Measurements from ENCODE around the gene PRSS38.

The PRSS38 gene

DNA sequence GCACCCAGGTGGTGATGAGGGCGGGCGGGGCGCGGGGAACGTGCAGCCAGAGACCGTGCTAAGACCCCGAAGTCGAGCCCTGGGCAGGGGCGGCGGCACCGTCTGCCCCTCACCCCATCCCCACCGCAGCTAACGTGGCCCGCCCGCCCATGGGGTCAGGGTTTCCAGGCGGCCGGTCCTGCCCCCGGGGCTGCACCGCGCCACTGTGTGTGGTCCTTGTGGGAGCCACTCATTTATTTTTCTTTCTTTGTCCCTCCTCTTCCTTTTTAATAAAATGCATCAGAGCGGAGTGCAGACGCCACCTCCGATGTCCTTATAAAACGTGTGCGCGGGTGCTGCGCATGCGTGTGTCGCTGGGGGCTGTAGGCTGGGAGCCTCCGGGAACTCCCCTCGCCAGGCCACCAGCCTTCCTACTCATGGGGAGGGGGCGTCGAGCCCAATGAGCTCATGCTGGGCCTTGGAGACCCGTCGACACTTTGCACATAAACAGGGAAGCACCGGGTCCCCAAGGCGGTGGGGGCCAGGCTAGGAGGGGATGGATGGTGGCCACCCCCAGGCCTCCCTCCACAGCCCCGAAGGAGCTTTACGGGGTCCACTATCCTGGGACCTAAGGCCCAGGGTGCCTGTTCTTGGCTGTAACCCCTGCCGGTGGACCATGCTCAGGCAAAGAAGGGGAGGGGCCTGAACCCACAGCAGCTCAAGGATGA, 72.4 kb downstream of the PRSS38 start:
- no peak overlapping the region for H3K4me2 ChIP-seq (ENCODE audit: low read length)
- TF ChIP-seq, protein P1, sequence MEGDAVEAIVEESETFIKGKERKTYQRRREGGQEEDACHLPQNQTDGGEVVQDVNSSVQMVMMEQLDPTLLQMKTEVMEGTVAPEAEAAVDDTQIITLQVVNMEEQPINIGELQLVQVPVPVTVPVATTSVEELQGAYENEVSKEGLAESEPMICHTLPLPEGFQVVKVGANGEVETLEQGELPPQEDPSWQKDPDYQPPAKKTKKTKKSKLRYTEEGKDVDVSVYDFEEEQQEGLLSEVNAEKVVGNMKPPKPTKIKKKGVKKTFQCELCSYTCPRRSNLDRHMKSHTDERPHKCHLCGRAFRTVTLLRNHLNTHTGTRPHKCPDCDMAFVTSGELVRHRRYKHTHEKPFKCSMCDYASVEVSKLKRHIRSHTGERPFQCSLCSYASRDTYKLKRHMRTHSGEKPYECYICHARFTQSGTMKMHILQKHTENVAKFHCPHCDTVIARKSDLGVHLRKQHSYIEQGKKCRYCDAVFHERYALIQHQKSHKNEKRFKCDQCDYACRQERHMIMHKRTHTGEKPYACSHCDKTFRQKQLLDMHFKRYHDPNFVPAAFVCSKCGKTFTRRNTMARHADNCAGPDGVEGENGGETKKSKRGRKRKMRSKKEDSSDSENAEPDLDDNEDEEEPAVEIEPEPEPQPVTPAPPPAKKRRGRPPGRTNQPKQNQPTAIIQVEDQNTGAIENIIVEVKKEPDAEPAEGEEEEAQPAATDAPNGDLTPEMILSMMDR (IDR thresholded peaks at IDR 0.05; ENCODE audit: low read depth, low read length), result no peak
- no peak for TF ChIP-seq EZH2phosphoT487 (IDR thresholded peaks at IDR 0.05; ENCODE audit: low read depth)
- H3K4me1 ChIP-seq (ENCODE audit: low read length), result no peaks in the 10 kb centered on the region
- no peak overlapping the region for H3K9ac ChIP-seq (ENCODE audit: low read length)
- H3K27me3 ChIP-seq (ENCODE audit: low read depth, low read length), result no peaks in the 10 kb centered on the region
- H3K36me3 ChIP-seq (replicated peaks; ENCODE audit: low read depth, low read length), result no peaks in the 10 kb centered on the region
- no peaks in the 10 kb centered on the region for H3K9me3 ChIP-seq (ENCODE audit: insufficient read depth, low read length)
- H3K79me2 ChIP-seq (ENCODE audit: low read length), result no peaks in the 10 kb centered on the region
- no peak overlapping the region for H2AFZ ChIP-seq (ENCODE audit: low read depth, low read length)
- H3K4me3 ChIP-seq (ENCODE audit: low read length), result no peak overlapping the region
- no peak overlapping the region for H3K27ac ChIP-seq (ENCODE audit: low read length)
- no peaks in the 10 kb centered on the region for H4K20me1 ChIP-seq (ENCODE audit: insufficient read depth, low read length)

DNA sequence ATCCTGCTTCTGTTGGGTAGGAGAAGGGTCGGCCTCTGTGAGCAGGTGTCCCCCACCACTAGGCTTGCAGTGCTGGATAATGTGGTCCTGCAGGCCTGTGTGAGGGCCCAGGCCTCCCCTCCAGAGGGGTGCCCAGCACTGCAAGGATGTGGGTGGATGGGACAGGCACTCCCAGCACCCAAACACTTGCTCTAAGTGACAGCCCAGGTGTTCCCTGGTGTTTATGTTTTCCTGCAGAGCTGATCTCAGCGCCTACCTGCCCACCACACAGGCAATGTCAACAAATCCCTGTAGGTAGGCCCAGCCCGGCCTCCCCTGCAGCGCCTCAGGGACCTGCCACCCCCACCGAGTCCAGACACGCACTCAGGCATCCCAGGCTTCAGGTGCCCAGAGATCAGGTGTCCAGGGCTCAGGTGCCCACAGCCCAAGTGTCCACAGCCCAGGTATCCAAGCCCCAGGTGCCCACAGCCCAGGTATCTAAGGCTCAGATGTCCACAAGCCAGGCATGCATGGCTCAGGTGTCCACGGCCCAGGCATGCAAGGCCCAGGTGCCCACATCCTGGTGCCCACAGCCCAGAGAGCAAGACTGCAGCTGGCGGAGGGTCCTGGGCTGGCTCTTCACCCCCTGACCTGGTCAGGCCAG, 73.0 kb downstream of the PRSS38 start:
- H3K4me3 ChIP-seq (ENCODE audit: low read length), result no peak overlapping the region
- no peak overlapping the region for H3K4me2 ChIP-seq (ENCODE audit: low read length)
- TF ChIP-seq EZH2phosphoT487 (IDR thresholded peaks at IDR 0.05; ENCODE audit: low read depth), result no peak
- TF ChIP-seq, protein P1 (IDR thresholded peaks at IDR 0.05; ENCODE audit: low read depth, low read length), result no peak
- H3K79me2 ChIP-seq (ENCODE audit: low read length), result no peaks in the 10 kb centered on the region
- no peaks in the 10 kb centered on the region for H3K4me1 ChIP-seq (ENCODE audit: low read length)
- no peak overlapping the region for H2AFZ ChIP-seq (ENCODE audit: low read depth, low read length)
- H3K27ac ChIP-seq (ENCODE audit: low read length), result no peak overlapping the region
- no peaks in the 10 kb centered on the region for H4K20me1 ChIP-seq (ENCODE audit: insufficient read depth, low read length)
- no peaks in the 10 kb centered on the region for H3K9me3 ChIP-seq (ENCODE audit: insufficient read depth, low read length)
- H3K9ac ChIP-seq (ENCODE audit: low read length), result no peak overlapping the region
- H3K27me3 ChIP-seq (ENCODE audit: low read depth, low read length), result no peaks in the 10 kb centered on the region
- no peaks in the 10 kb centered on the region for H3K36me3 ChIP-seq (replicated peaks; ENCODE audit: low read depth, low read length)

DNA sequence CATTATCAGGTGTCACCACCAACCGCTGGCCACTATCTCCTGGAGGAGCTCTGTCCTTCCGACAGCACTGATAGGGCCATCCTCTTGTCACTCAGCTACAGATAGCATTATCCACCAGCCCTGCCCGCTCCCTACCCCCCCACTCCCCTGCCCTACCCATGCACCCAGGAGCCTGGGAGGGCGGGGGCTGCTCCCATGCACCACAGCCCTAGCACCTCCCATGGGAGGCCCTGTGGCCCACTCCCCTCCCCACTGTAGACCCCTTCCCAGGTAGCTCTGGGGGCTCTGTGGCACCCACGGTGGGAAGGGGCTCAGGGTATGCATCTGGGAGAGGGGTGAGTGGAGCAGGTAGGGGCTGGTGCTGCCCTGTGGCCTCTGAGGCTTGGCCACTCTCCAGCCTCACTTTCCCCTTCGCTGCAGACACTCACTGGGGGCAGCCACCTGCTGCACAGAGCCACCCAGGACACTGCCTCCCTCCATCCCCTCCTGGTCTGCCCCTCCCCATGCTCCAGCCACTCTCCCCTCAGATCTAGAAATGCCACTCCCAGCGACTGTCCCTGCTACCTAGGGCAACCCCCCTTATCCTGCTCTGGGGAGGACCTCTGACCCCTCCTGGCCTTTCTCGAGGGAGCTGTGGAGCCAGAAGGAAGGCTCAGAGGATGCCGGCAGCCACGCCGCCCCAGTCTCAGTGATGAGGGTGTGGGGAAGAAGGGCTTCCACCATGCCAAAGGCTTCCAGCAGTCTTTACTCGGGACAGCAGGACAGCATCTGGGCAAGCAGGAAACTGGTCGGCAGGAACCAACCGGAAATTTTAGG, 73.8 kb downstream of the PRSS38 start:
- H4K20me1 ChIP-seq (ENCODE audit: insufficient read depth, low read length), result no peaks in the 10 kb centered on the region
- no peaks in the 10 kb centered on the region for H3K27me3 ChIP-seq (ENCODE audit: low read depth, low read length)
- no peak overlapping the region for H3K4me3 ChIP-seq (ENCODE audit: low read length)
- H3K9me3 ChIP-seq (ENCODE audit: insufficient read depth, low read length), result no peaks in the 10 kb centered on the region
- H3K36me3 ChIP-seq (replicated peaks; ENCODE audit: low read depth, low read length), result no peaks in the 10 kb centered on the region
- H3K4me2 ChIP-seq (ENCODE audit: low read length), result no peak overlapping the region
- TF ChIP-seq, protein P1 (IDR thresholded peaks at IDR 0.05; ENCODE audit: low read depth, low read length), result no peak
- no peak for TF ChIP-seq EZH2phosphoT487 (IDR thresholded peaks at IDR 0.05; ENCODE audit: low read depth)
- H3K4me1 ChIP-seq (ENCODE audit: low read length), result no peaks in the 10 kb centered on the region
- H3K27ac ChIP-seq (ENCODE audit: low read length), result no peak overlapping the region
- H3K79me2 ChIP-seq (ENCODE audit: low read length), result no peaks in the 10 kb centered on the region
- H3K9ac ChIP-seq (ENCODE audit: low read length), result no peak overlapping the region
- no peak overlapping the region for H2AFZ ChIP-seq (ENCODE audit: low read depth, low read length)

DNA sequence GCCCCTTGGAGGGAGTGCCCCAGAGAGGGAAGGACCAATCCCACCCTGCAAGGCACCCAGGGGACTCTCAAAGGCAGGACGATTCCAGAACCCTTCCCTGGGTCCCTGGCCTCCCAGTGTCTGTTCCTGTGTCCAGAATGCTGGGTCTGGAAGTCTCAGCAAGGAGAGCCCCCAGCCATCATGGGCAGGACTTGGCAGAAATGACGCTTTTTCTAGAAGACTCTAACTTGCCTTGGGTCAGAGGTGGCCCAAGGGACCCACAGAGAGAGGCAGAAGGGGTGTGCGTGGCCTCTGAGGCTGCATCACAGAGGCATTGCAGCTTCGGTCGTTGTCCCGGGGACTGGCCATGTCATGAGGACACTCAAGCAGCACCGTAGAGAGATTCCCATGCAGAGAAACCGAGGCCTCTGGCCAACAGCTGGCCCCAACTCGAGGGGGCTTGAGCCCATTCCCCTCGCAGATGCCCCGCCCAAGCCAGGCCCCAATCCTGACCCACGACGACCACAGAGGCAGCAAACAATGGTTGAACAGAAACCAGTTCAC, 74.5 kb downstream of the PRSS38 start:
- Histone ChIP-seq H3K4me3 (ENCODE audit: low read length) (no peak overlapping the region), H3K9me3 (ENCODE audit: insufficient read depth, low read length) (no peaks in the 10 kb centered on the region), H3K4me1 (ENCODE audit: low read length) (no peaks in the 10 kb centered on the region), H3K27me3 (ENCODE audit: low read depth, low read length) (no peaks in the 10 kb centered on the region), H3K4me2 (ENCODE audit: low read length) (no peak overlapping the region), H3K9ac (ENCODE audit: low read length) (no peak overlapping the region), H3K79me2 (ENCODE audit: low read length) (no peaks in the 10 kb centered on the region), H3K36me3 (replicated peaks; ENCODE audit: low read depth, low read length) (no peaks in the 10 kb centered on the region), H2AFZ (ENCODE audit: low read depth, low read length) (no peak overlapping the region), H3K27ac (ENCODE audit: low read length) (no peak overlapping the region), H4K20me1 (ENCODE audit: insufficient read depth, low read length) (no peaks in the 10 kb centered on the region)
- TF ChIP-seq EZH2phosphoT487 (IDR thresholded peaks at IDR 0.05; ENCODE audit: low read depth), result no peak
- TF ChIP-seq, protein P1 (IDR thresholded peaks at IDR 0.05; ENCODE audit: low read depth, low read length), result no peak

Measured in OCI-LY3 (cell line).